Stimulated activated CD4-positive, alpha-beta T cell treated with anti-CD3 and anti-CD28 coated beads, TNF-alpha, amount 100 ng/mL, for 4 hours (primary cell): ENCODE measurements around the gene CCDC6.
"Not testable (repeated sequence)": the region's sequence is repeated elsewhere in the genome, so short reads cannot be mapped to it uniquely, and the experiment has no call there.

Experiments used
- DNase-seq, 3 experiments: peaks; one replicate each; pipeline ENCODE4 v3.0.0-alpha.2; 2020; ENCODE audit warnings: low read depth in 3 of 3

The CCDC6 gene

GRCh38 chr10:59905731-59906416 is 482 bp downstream of the CCDC6 start:
- DNase-seq: no peak

- DNase-seq: peak in 1 of 3 experiments; percentile 13
Measured at GRCh38 chr10:59905066-59905730, 1.2 kb downstream of the CCDC6 start.

GRCh38 chr10:59904426-59905065 is 1.8 kb downstream of the CCDC6 start:
- no peak for DNase-seq

- DNase-seq: no peak
Measured at GRCh38 chr10:59903871-59904270, 2.5 kb downstream of the CCDC6 start.

GRCh38 chr10:59902016-59902415 is 4.3 kb downstream of the CCDC6 start:
- no peak for DNase-seq

GRCh38 chr10:59901470-59901869 is 4.9 kb downstream of the CCDC6 start:
- no peak for DNase-seq

- no peak for DNase-seq
Measured at GRCh38 chr10:59900048-59900727, 6.2 kb downstream of the CCDC6 start.

GRCh38 chr10:59898125-59898835 is 8.1 kb downstream of the CCDC6 start:
- no peak for DNase-seq

GRCh38 chr10:59896191-59896590 is 10.2 kb downstream of the CCDC6 start:
- DNase-seq: no peak

GRCh38 chr10:59895629-59896116 is 10.7 kb downstream of the CCDC6 start:
- DNase-seq: no peak

GRCh38 chr10:59894114-59894513 is 12.2 kb downstream of the CCDC6 start:
- no peak for DNase-seq

- no peak for DNase-seq
Measured at GRCh38 chr10:59892697-59893096, 13.7 kb downstream of the CCDC6 start.

- no peak for DNase-seq
Measured at GRCh38 chr10:59891936-59892335, 14.4 kb downstream of the CCDC6 start.

- no peak for DNase-seq
Measured at GRCh38 chr10:59891349-59891748, 15.0 kb downstream of the CCDC6 start.

- no peak for DNase-seq
Measured at GRCh38 chr10:59888781-59889435, 17.4 kb downstream of the CCDC6 start.

GRCh38 chr10:59887972-59888640 is 18.2 kb downstream of the CCDC6 start:
- no peak for DNase-seq

- no peak for DNase-seq
Measured at GRCh38 chr10:59887006-59887405, 19.4 kb downstream of the CCDC6 start.

- DNase-seq: no peak
Measured at GRCh38 chr10:59885430-59886134, 20.8 kb downstream of the CCDC6 start.

GRCh38 chr10:59884893-59885292 is 21.5 kb downstream of the CCDC6 start:
- DNase-seq: not testable (repeated sequence)

GRCh38 chr10:59881640-59882039 is 24.7 kb downstream of the CCDC6 start:
- DNase-seq: no peak
